WTC11 (cell line): ENCODE data around the gene KRTAP10-7.

Source experiments
- CTCF ChIP-seq: fragments of 200-600 bp; IDR thresholded peaks from 2 replicates; pipeline ENCODE4 v1.8.0; 2022; ENCODE audit warnings: antibody characterized with exemption
- GRHL2 ChIP-seq: fragments of 250-450 bp; sonication (Bioruptor Pico); IDR thresholded peaks from 2 replicates; pipeline ENCODE4 v1.8.0; 2022; ENCODE audit warnings: mild to moderate bottlenecking, moderate library complexity; ENCODE audit not compliant: insufficient replicate concordance, severe bottlenecking
- SP1 ChIP-seq: sonication (generic); formaldehyde crosslinking; conservative IDR thresholded peaks from 2 replicates; pipeline ENCODE4 v1.8.1; 2022; ENCODE audit warnings: missing genetic modification reagents

- TF ChIP-seq GRHL2 (CRISPR knock-in tag), result no peak
- TF ChIP-seq CTCF, result no peak
- TF ChIP-seq SP1 (CRISPR knock-in tag), result no peak
Measured at GRCh38 chr21:44603911-44604310, 3.5 kb downstream of the KRTAP10-7 start.
